ENCODE results near the gene STXBP6.

DNA sequence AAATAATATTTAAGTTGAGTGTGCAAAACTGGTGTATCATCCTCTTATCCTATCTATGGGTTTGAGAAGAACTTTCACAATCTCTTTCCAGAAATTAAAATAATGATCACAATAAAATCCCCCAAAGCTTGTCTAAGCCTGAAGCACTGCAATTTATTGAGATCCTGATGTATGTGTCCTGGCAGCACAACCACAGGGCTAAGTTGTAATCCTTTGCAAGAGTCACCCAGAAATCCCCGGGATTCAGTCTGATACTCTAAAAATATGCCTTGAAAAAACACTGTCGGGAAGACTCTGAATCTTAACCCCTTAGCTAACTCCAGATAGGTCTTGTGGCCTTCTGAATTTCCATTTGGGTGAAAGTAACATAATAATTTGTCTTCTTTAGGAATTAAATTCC, 40.3 kb upstream of the STXBP6 start:
- TF ChIP-seq, protein P1, sequence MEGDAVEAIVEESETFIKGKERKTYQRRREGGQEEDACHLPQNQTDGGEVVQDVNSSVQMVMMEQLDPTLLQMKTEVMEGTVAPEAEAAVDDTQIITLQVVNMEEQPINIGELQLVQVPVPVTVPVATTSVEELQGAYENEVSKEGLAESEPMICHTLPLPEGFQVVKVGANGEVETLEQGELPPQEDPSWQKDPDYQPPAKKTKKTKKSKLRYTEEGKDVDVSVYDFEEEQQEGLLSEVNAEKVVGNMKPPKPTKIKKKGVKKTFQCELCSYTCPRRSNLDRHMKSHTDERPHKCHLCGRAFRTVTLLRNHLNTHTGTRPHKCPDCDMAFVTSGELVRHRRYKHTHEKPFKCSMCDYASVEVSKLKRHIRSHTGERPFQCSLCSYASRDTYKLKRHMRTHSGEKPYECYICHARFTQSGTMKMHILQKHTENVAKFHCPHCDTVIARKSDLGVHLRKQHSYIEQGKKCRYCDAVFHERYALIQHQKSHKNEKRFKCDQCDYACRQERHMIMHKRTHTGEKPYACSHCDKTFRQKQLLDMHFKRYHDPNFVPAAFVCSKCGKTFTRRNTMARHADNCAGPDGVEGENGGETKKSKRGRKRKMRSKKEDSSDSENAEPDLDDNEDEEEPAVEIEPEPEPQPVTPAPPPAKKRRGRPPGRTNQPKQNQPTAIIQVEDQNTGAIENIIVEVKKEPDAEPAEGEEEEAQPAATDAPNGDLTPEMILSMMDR (IDR thresholded peaks at IDR 0.05; ENCODE audit: insufficient read depth, low read depth, low read length): no peak
- TF ChIP-seq EZH2 (IDR thresholded peaks at IDR 0.05; ENCODE audit: insufficient read depth, low read length): no peak

All from astrocyte (in vitro differentiated cells and primary cell).